ENCODE results near the gene TMEM234. TPM values are rescaled to one million over a fixed set of nuclear protein-coding genes. Genes with fewer than 3 reads are reported as not detected.

Gene TMEM234
- total and polyA plus RNA-seq, 2 experiments from 2014 or later, result 14.8 to 27.4 TPM

DNA sequence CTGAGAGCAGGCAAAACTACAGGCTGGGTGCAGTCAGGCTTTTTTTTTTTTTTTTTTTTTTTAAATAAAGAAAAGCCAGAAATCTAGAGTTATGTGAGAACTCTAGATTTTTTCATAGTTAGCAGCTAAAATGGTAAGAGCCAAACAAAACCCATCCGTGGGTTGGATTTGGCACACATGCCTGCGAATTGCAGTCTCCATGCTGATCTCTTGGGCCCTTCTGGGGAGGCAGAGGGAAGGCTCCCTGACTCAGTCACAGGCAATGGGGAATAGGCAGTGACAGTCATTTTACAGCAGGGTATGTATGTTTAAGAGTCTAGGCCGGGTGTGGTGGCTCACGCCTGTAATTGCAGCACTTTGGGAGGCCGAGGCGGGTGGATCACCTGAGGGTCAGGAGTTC, 40.1 kb downstream of the TMEM234 start:
- Histone ChIP-seq H3K79me2 (peaks cover 68% of the 10 kb centered on the region), H3K4me3 (no peak overlapping the region), H2AFZ (no peak overlapping the region), H3K27ac (no peak overlapping the region), H4K20me1 (ENCODE audit: insufficient read depth, poor library complexity, severe bottlenecking) (peaks cover 40% of the 10 kb centered on the region), H3K9me3 (ENCODE audit: low read depth) (no peaks in the 10 kb centered on the region), H3K36me3 (replicated peaks; ENCODE audit: insufficient read depth, low read depth) (peaks cover 8% of the 10 kb centered on the region), H3K4me1 (ENCODE audit: insufficient read depth) (peaks cover 32% of the 10 kb centered on the region), H3K9me2 (replicated peaks; ENCODE audit: insufficient read depth) (no peaks in the 10 kb centered on the region), H3K4me2 (peak overlapping the region; percentile 98), H3K27me3 (no peaks in the 10 kb centered on the region)
- WGBS (ENCODE audit: low lambda C conversion rate, missing lambda C conversion rate), result 96% methylated on average over 6 of the region's 6 CpGs
- TF ChIP-seq EZH2 (IDR thresholded peaks at IDR 0.05; ENCODE audit: borderline replicate concordance), result no peak
- no peak for TF ChIP-seq EZH2phosphoT487 (IDR thresholded peaks at IDR 0.05; ENCODE audit: low read depth, severe bottlenecking, unreplicated experiment)
- TF ChIP-seq, protein P1, sequence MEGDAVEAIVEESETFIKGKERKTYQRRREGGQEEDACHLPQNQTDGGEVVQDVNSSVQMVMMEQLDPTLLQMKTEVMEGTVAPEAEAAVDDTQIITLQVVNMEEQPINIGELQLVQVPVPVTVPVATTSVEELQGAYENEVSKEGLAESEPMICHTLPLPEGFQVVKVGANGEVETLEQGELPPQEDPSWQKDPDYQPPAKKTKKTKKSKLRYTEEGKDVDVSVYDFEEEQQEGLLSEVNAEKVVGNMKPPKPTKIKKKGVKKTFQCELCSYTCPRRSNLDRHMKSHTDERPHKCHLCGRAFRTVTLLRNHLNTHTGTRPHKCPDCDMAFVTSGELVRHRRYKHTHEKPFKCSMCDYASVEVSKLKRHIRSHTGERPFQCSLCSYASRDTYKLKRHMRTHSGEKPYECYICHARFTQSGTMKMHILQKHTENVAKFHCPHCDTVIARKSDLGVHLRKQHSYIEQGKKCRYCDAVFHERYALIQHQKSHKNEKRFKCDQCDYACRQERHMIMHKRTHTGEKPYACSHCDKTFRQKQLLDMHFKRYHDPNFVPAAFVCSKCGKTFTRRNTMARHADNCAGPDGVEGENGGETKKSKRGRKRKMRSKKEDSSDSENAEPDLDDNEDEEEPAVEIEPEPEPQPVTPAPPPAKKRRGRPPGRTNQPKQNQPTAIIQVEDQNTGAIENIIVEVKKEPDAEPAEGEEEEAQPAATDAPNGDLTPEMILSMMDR (IDR thresholded peaks at IDR 0.05; ENCODE audit: poor library complexity), result no peak
- DNase-seq (ENCODE audit: low spot score), result no peak

DNA sequence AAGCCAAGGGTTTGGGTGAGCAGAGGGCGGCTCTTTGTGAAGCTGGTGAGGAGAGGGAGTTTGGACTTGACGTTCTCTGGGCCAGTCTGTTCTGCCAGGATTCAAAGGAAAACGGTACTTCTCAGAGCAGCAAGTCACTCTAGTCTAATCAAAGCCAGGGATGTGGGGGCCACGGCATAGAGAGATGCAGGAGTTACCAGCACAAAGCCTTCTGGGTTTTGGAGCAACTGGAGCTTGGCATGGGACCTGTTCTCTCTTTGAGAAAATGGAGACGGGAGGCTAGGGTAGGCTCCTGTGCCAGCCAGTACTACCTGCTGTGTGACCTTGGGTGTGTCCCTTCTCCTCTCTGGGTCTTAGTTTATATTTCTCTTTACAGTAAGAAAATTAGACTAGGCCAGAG, 40.6 kb downstream of the TMEM234 start:
- Histone ChIP-seq H4K20me1 (ENCODE audit: insufficient read depth, poor library complexity, severe bottlenecking) (peaks cover 35% of the 10 kb centered on the region), H3K27ac (peak overlapping the region; percentile 100), H3K79me2 (peaks cover 63% of the 10 kb centered on the region), H3K4me3 (no peak overlapping the region), H3K9me3 (ENCODE audit: low read depth) (no peaks in the 10 kb centered on the region), H3K9me2 (replicated peaks; ENCODE audit: insufficient read depth) (no peaks in the 10 kb centered on the region), H3K27me3 (no peaks in the 10 kb centered on the region), H3K36me3 (replicated peaks; ENCODE audit: insufficient read depth, low read depth) (peaks cover 8% of the 10 kb centered on the region), H3K4me2 (peak overlapping the region; percentile 98), H2AFZ (no peak overlapping the region), H3K4me1 (ENCODE audit: insufficient read depth) (peaks cover 32% of the 10 kb centered on the region)
- 92% methylated on average over 5 of the region's 5 CpGs for WGBS (ENCODE audit: low lambda C conversion rate, missing lambda C conversion rate)
- DNase-seq (ENCODE audit: low spot score), result no peak
- TF ChIP-seq EZH2 (IDR thresholded peaks at IDR 0.05; ENCODE audit: borderline replicate concordance), result no peak
- TF ChIP-seq EZH2phosphoT487 (IDR thresholded peaks at IDR 0.05; ENCODE audit: low read depth, severe bottlenecking, unreplicated experiment), result no peak
- TF ChIP-seq, protein P1 (IDR thresholded peaks at IDR 0.05; ENCODE audit: poor library complexity), result no peak

DNA sequence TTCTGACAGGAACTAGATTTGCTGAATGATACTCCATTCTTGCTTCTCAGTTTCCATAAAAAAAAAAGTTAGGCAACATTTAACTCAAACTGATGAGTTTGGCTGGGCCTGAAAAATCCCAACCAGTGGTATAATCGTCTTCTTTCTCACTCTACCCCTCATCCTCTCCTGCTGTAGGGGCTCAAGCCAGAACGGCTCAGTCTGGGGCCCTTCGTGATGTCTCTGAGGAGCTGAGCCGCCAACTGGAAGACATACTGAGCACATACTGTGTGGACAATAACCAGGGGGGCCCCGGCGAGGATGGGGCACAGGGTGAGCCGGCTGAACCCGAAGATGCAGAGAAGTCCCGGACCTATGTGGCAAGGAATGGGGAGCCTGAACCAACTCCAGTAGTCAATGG, 41.1 kb downstream of the TMEM234 start:
- Histone ChIP-seq H3K4me3 (peak overlapping the region; percentile 91), H3K9me3 (ENCODE audit: low read depth) (no peaks in the 10 kb centered on the region), H3K4me1 (ENCODE audit: insufficient read depth) (peaks cover 32% of the 10 kb centered on the region), H3K36me3 (replicated peaks; ENCODE audit: insufficient read depth, low read depth) (peaks cover 8% of the 10 kb centered on the region), H3K79me2 (peaks cover 58% of the 10 kb centered on the region), H3K27ac (peak overlapping the region; percentile 100), H4K20me1 (ENCODE audit: insufficient read depth, poor library complexity, severe bottlenecking) (peaks cover 31% of the 10 kb centered on the region), H3K9me2 (replicated peaks; ENCODE audit: insufficient read depth) (no peaks in the 10 kb centered on the region), H3K4me2 (peak overlapping the region; percentile 98), H3K27me3 (no peaks in the 10 kb centered on the region), H2AFZ (no peak overlapping the region)
- TF ChIP-seq EZH2phosphoT487 (IDR thresholded peaks at IDR 0.05; ENCODE audit: low read depth, severe bottlenecking, unreplicated experiment) (no peak), EZH2 (IDR thresholded peaks at IDR 0.05; ENCODE audit: borderline replicate concordance) (no peak)
- TF ChIP-seq, protein P1 (IDR thresholded peaks at IDR 0.05; ENCODE audit: poor library complexity), result no peak
- 90% methylated on average over 9 of the region's 9 CpGs for WGBS (ENCODE audit: low lambda C conversion rate, missing lambda C conversion rate)
- no peak for DNase-seq (ENCODE audit: low spot score)

All from hepatocyte (in vitro differentiated cells).